GM12878 (cell line): Measurements from ENCODE around the gene OSGEP. TPM values are rescaled to one million over a fixed set of nuclear protein-coding genes. Genes with fewer than 3 reads are reported as not detected.

Source experiments
- ATAC-seq: fragments of 200-7000 bp; cut with Tn5 transposase; 3 replicates; pipeline ENCODE4 v1.9.1; 2020; ENCODE audit warnings: mild to moderate bottlenecking, moderate library complexity
- BruUV-seq: library from RNA; stranded (reverse); fragments of 400-500 nt; replicated peaks from 2 replicates; lab custom pipeline; 2021; lab: Mats Ljungman, UMichigan
- CTCF ChIA-PET: fragments of 300-600 bp; sonication (Branson Sonifier 250); formaldehyde crosslinking; extraction: SDS; loops from one replicate; lab custom pipeline; 2021; ENCODE audit warnings: inconsistent platforms; lab: Yijun Ruan, JAX
- POLR2A ChIA-PET: fragments of 350-600 bp; formaldehyde crosslinking; extraction: SDS; loops from one replicate; lab custom pipeline; 2021; ENCODE audit warnings: inconsistent platforms; lab: Charles Lee
- RAD21 ChIA-PET: fragments of 300-600 bp; sonication (Branson Sonifier 250); formaldehyde crosslinking; loops from one replicate; lab custom pipeline; 2023; ENCODE audit warnings: antibody characterized with exemption; ENCODE audit not compliant: unreplicated experiment; lab: Charles Lee
- SMC1A ChIA-PET: fragments of 300-600 bp; sonication (Branson Sonifier 250); formaldehyde crosslinking; loops from one replicate; lab custom pipeline; 2023; ENCODE audit not compliant: unreplicated experiment, uncharacterized antibody; lab: Charles Lee
- DNase-seq: peaks from one replicate; pipeline ENCODE4 v3.0.0-alpha.2; 2011; ENCODE audit warnings: low read depth, low spot score
- FAIRE-seq: peaks from 3 replicates; lab custom pipeline; 2011; peaks lifted over from hg19 to GRCh38; lab: Jason Lieb, UNC
- H2AFZ ChIP-seq: 2 replicates; pipeline ENCODE4 v1.6.0; 2011; ENCODE audit warnings: low read depth, low read length, control low read depth; ENCODE audit not compliant: control insufficient read depth
- H3K27ac ChIP-seq: 2 replicates; pipeline ENCODE4 v1.5.1; 2011; ENCODE audit warnings: control low read depth; ENCODE audit not compliant: control insufficient read depth, insufficient read depth
- H3K27me3 ChIP-seq, 2 experiments: replicated peaks in 1 of 2; 2 replicates each; pipeline versions ENCODE4 v1.6.0 to v1.6.1; 2011; ENCODE audit warnings: low read length in 1 of 2; ENCODE audit not compliant: control insufficient read depth in 2 of 2, insufficient read depth in 2 of 2
- H3K36me3 ChIP-seq, 2 experiments: 2 replicates each; pipeline ENCODE4 v1.5.1; 2011; ENCODE audit warnings: low read length in 1 of 2; ENCODE audit not compliant: control insufficient read depth in 2 of 2, insufficient read depth in 2 of 2
- H3K4me1 ChIP-seq: 2 replicates; pipeline ENCODE4 v1.6.1; 2011; ENCODE audit warnings: mild to moderate bottlenecking, low read length, moderate library complexity, mixed read lengths; ENCODE audit not compliant: control insufficient read depth, insufficient read depth
- H3K4me2 ChIP-seq: 2 replicates; pipeline ENCODE4 v1.6.0; 2011; ENCODE audit warnings: control low read depth; ENCODE audit not compliant: control insufficient read depth, insufficient read depth
- H3K4me3 ChIP-seq: fragments of 200-600 bp; sonication (generic); 2 replicates; pipeline ENCODE4 v1.5.1; 2016
- H3K79me2 ChIP-seq: 2 replicates; pipeline ENCODE4 v1.6.0; 2011; ENCODE audit warnings: low read length; ENCODE audit not compliant: control insufficient read depth, insufficient read depth
- H3K9ac ChIP-seq: 2 replicates; pipeline ENCODE4 v1.8.0; 2011; ENCODE audit warnings: low read length, control low read depth, mixed read lengths; ENCODE audit not compliant: control insufficient read depth, insufficient read depth
- H3K9me3 ChIP-seq: replicated peaks from 3 replicates; pipeline ENCODE4 v1.5.1; 2011; ENCODE audit warnings: mild to moderate bottlenecking, low read length; ENCODE audit not compliant: control insufficient read depth, insufficient read depth
- H4K20me1 ChIP-seq: 2 replicates; pipeline ENCODE4 v1.6.0; 2011; ENCODE audit not compliant: control insufficient read depth, insufficient read depth
- BCLAF1 ChIP-seq: fragments of 450-650 bp; IDR thresholded peaks from 2 replicates; pipeline ENCODE4 v1.6.1; 2017; ENCODE audit warnings: antibody characterized with exemption, mild to moderate bottlenecking, moderate library complexity
- HCFC1 ChIP-seq: fragments of 150-350 bp; IDR thresholded peaks from 2 replicates; pipeline ENCODE4 v1.6.1; 2014; ENCODE audit warnings: low read length
- IKZF1 ChIP-seq: fragments of 450-650 bp; conservative IDR thresholded peaks from 2 replicates; pipeline ENCODE4 v1.6.1; 2017; ENCODE audit warnings: antibody characterized with exemption, mild to moderate bottlenecking
- PAX8 ChIP-seq: fragments of 450-650 bp; IDR thresholded peaks from 2 replicates; pipeline ENCODE4 v1.6.1; 2017; ENCODE audit warnings: mild to moderate bottlenecking, moderate library complexity
- SIX5 ChIP-seq: IDR thresholded peaks from 2 replicates; pipeline ENCODE4 v1.6.1; 2011; ENCODE audit warnings: mild to moderate bottlenecking, low read depth, low read length, moderate library complexity; ENCODE audit not compliant: severe bottlenecking
- ZBTB33 ChIP-seq: fragments of 450-650 bp; IDR thresholded peaks from 2 replicates; pipeline ENCODE4 v1.6.1; 2017; ENCODE audit warnings: mild to moderate bottlenecking
- ZNF207 ChIP-seq: fragments of 450-650 bp; IDR thresholded peaks from 2 replicates; pipeline ENCODE4 v1.6.1; 2014; ENCODE audit warnings: antibody characterized with exemption, mild to moderate bottlenecking, borderline replicate concordance
- ZNF384 ChIP-seq: IDR thresholded peaks from 2 replicates; pipeline ENCODE4 v1.6.1; 2012; ENCODE audit warnings: low read depth, mild to moderate bottlenecking, low read length, improper control_type of control experiment, borderline replicate concordance
- ZNF622 ChIP-seq: fragments of 450-650 bp; IDR thresholded peaks from 2 replicates; pipeline ENCODE4 v1.6.1; 2017; ENCODE audit warnings: mild to moderate bottlenecking, inconsistent platforms
- ZZZ3 ChIP-seq: IDR thresholded peaks from 2 replicates; pipeline ENCODE4 v1.6.1; 2011; ENCODE audit warnings: low read depth; ENCODE audit not compliant: control insufficient read depth, insufficient read length
- WGBS: methylation state at CpG from one replicate; pipeline ENCODE4 v1.1.6; 2016; ENCODE audit warnings: low lambda C conversion rate; ENCODE audit not compliant: insufficient replicate concordance, insufficient coverage; ENCODE audit errors: missing lambda C conversion rate; 5-methylcytosine and 5-hydroxymethylcytosine counted together
- in situ Hi-C: fragments of 300-500 bp; cut with MboI; formaldehyde crosslinking; loops from 9 replicates; pipeline ENCODE4 v1.14.3; 2018; ENCODE audit warnings: mixed read lengths
- intact Hi-C: fragments of 100-400 bp; cut with micrococcal nuclease; formaldehyde crosslinking; loops from one replicate; pipeline ENCODE4 v1.14.2; 2022; ENCODE audit not compliant: unreplicated experiment
- polyA plus RNA-seq, 11 experiments: library from polyadenylated mRNA; depleted of rRNA in 4 of 11; unstranded in 6 of 11; stranded (reverse) in 5 of 11; fragments of >200 nt; fragmentation: Nextera tagmentation in 4 of 11; fragmentation: Illumina TruSeq in 1 of 11; extraction: Ambion mirVana in 4 of 11; extraction: Trizol in 1 of 11; gene quantifications; 1 replicate in 1 of 11; 2 replicates in 10 of 11; pipeline versions ENCODE4 v1.2.1 to v1.2.3, GENCODE V29; 2011 to 2016; ENCODE audit warnings: inconsistent platforms in 2 of 11, missing spikeins in 2 of 11, low read depth in 1 of 11
- total RNA-seq, 4 experiments: library from RNA; depleted of rRNA in 3 of 4; stranded (reverse); fragments of >200 nt in 3 of 4; fragmentation: Illumina TruSeq in 1 of 4; extraction: Trizol in 1 of 4; gene quantifications; 2 replicates each; pipeline versions ENCODE4 v1.2.1 to v1.2.3, GENCODE V29; 2013 to 2021
- TF ChIP-seq, protein P1 (sequence below): fragments of 450-650 bp; IDR thresholded peaks from 2 replicates; pipeline ENCODE4 v1.6.1; 2016; ENCODE audit warnings: mild to moderate bottlenecking
- TF ChIP-seq, protein P2 (sequence below), 3 experiments: IDR thresholded peaks in 2 of 3; conservative IDR thresholded peaks in 1 of 3; 2 replicates each; pipeline ENCODE4 v1.5.1; 2011; ENCODE audit warnings: low read depth in 3 of 3, low read length in 3 of 3, mild to moderate bottlenecking in 3 of 3, control low read depth in 2 of 3, moderate library complexity in 2 of 3, inconsistent platforms in 1 of 3, mixed read lengths in 1 of 3; ENCODE audit not compliant: control insufficient read depth in 2 of 3, insufficient read depth in 1 of 3; ENCODE audit errors: extremely low read depth in 1 of 3

Gene OSGEP
- total and polyA plus RNA-seq, 10 of the 15 experiments (the other 5 are each of a cell fraction or from before 2014, with no cell fraction given): 47.8 to 88.9 (median 52.8) TPM

DNA sequence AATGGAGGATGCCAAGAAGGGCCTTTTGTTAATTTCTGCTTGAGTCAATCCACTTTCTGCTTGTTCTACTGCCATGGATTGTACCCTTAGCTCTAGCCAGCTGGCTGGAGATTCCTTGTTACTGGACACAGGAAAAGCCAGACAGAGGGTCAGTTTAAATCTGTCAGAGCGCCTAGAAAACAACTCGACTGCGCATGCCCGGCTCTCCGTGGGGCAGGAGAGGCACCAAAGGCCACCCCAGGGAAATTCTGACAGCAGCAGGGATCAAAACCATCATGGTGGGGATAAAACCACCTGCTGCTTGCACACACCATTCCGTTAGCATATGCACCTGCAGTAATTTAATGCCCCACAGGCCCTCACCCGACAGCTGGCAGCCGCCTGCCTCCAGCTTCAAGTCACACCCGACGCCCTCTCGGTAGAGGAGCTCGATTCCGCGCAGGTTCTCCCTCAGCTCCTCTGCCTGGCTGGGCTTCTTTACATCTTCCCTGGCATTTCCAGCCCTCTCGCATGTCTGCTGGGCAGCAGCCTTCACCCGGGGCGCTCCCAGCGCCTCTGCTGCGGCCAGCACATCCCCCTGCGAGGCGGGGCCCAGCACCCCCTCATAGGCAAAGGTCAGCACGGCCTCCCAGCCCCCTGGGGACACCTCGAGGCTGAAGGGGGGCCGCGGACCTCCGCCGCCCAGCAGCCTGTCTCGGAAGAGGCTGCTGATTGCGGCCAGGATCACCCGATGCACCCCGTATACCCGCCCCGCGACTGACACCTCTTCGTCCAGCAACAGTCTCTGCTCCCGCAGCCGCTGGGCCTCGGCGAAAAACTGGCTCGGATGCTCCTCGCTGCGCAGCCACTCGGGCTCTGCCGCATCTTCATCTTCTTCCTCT lies 19.7 kb downstream of the OSGEP start:
- no TSS peak for BruUV-seq
- intact Hi-C loops (no loop called here), in situ Hi-C loops (no loop called here)
- H3K9me3 ChIP-seq: no peaks in the 10 kb centered on the region; the same call in 2 of the 3 replicates
- 88% methylated on average over 40 of the region's 44 CpGs for WGBS
- no peak for DNase-seq
- ChIA-PET POLR2A (no interaction called here), CTCF (interaction anchor here (1.0 to 1.3 kb wide), 2 partner anchors 12 to 256 kb away, joined by 3 read pairs; no protein-coding TSS in a partner anchor), SMC1A (interaction anchor here (0.5 to 1.5 kb wide), 2 partner anchors 107 to 1078 kb away, joined by 3 to 4 read pairs; no protein-coding TSS in a partner anchor), RAD21 (no interaction called here)
- no peak for FAIRE-seq
- no peaks in the 10 kb centered on the region for H3K79me2 ChIP-seq
- H3K27me3 ChIP-seq: no peaks in the 10 kb centered on the region
- no peaks in the 10 kb centered on the region for H4K20me1 ChIP-seq
- no peaks in the 10 kb centered on the region for H3K36me3 ChIP-seq
- H3K4me1 ChIP-seq: no peaks in the 10 kb centered on the region
- H2AFZ ChIP-seq: no peak overlapping the region
- no peak overlapping the region for H3K4me2 ChIP-seq
- no peak for ATAC-seq
- no peak overlapping the region for H3K9ac ChIP-seq
- H3K27ac ChIP-seq: no peak overlapping the region
- no peak overlapping the region for H3K4me3 ChIP-seq
- TF ChIP-seq ZNF207: no peak
- TF ChIP-seq ZZZ3: no peak
- no peak for TF ChIP-seq BCLAF1
- TF ChIP-seq, protein P1, sequence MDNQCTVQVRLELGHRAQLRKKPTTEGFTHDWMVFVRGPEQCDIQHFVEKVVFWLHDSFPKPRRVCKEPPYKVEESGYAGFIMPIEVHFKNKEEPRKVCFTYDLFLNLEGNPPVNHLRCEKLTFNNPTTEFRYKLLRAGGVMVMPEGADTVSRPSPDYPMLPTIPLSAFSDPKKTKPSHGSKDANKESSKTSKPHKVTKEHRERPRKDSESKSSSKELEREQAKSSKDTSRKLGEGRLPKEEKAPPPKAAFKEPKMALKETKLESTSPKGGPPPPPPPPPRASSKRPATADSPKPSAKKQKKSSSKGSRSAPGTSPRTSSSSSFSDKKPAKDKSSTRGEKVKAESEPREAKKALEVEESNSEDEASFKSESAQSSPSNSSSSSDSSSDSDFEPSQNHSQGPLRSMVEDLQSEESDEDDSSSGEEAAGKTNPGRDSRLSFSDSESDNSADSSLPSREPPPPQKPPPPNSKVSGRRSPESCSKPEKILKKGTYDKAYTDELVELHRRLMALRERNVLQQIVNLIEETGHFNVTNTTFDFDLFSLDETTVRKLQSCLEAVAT: no peak
- no peak for TF ChIP-seq ZBTB33
- no peak for TF ChIP-seq PAX8
- TF ChIP-seq, protein P2, sequence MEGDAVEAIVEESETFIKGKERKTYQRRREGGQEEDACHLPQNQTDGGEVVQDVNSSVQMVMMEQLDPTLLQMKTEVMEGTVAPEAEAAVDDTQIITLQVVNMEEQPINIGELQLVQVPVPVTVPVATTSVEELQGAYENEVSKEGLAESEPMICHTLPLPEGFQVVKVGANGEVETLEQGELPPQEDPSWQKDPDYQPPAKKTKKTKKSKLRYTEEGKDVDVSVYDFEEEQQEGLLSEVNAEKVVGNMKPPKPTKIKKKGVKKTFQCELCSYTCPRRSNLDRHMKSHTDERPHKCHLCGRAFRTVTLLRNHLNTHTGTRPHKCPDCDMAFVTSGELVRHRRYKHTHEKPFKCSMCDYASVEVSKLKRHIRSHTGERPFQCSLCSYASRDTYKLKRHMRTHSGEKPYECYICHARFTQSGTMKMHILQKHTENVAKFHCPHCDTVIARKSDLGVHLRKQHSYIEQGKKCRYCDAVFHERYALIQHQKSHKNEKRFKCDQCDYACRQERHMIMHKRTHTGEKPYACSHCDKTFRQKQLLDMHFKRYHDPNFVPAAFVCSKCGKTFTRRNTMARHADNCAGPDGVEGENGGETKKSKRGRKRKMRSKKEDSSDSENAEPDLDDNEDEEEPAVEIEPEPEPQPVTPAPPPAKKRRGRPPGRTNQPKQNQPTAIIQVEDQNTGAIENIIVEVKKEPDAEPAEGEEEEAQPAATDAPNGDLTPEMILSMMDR (IDR thresholded peaks at IDR 0.05 in 2 of 3, conservative IDR thresholded peaks at IDR 0.05 in 1 of 3; ENCODE audit: control insufficient read depth in 2 of 3, extremely low read depth in 1 of 3, insufficient read depth in 1 of 3, low read depth in 3 of 3, low read length in 3 of 3): no peak
- no peak for TF ChIP-seq HCFC1
- TF ChIP-seq ZNF384: no peak
- no peak for TF ChIP-seq ZNF622
- TF ChIP-seq IKZF1: no peak
- no peak for TF ChIP-seq SIX5
